ENCODE measurements around the gene SLC25A20.

Gene SLC25A20

GRCh38 chr3:48855681-48856447 lies 42.8 kb downstream of the SLC25A20 start:
- no peak overlapping the region for H3K27ac ChIP-seq
- no peak for TF ChIP-seq ZFX (IDR thresholded peaks at IDR 0.05)
- no peak for TF ChIP-seq CTCF (conservative IDR thresholded peaks at IDR 0.05)

- TF ChIP-seq CTCF (conservative IDR thresholded peaks at IDR 0.05) (no peak), ZFX (IDR thresholded peaks at IDR 0.05) (no peak)
- H3K27ac ChIP-seq: no peak overlapping the region
These were observed 46.5 kb downstream of the SLC25A20 start for GRCh38 chr3:48852151-48852550.

- no peak overlapping the region for H3K27ac ChIP-seq
- no peak for TF ChIP-seq ZFX (IDR thresholded peaks at IDR 0.05)
- TF ChIP-seq CTCF (conservative IDR thresholded peaks at IDR 0.05): no peak
These were observed 47.3 kb downstream of the SLC25A20 start for GRCh38 chr3:48851407-48851806.

- no peak for TF ChIP-seq CTCF (conservative IDR thresholded peaks at IDR 0.05)
- no peak for TF ChIP-seq ZFX (IDR thresholded peaks at IDR 0.05)
- H3K27ac ChIP-seq: no peak overlapping the region
These were observed 49.7 kb downstream of the SLC25A20 start for GRCh38 chr3:48848816-48849515.

- peak within 1 kb of the TSS; percentile 92 for H3K27ac ChIP-seq
These were observed 50.9 kb downstream of the SLC25A20 start, which contains the start of gene PRKAR2A for GRCh38 chr3:48847504-48848423. Gene PRKAR2A (minus strand): TSS chr3:48847874. CDS start chr3:48847596, 278 bp downstream.

GRCh38 chr3:48847053-48847503 lies 51.6 kb downstream of the SLC25A20 start:
- TF ChIP-seq CTCF (conservative IDR thresholded peaks at IDR 0.05): no peak
- TF ChIP-seq ZFX (IDR thresholded peaks at IDR 0.05): no peak
- peak overlapping the region; percentile 92 for H3K27ac ChIP-seq

More at GRCh38 chr3:48847504-48848423, 50.9 kb downstream of the SLC25A20 start, which contains the start of gene PRKAR2A:
- TF ChIP-seq CTCF (conservative IDR thresholded peaks at IDR 0.05) (no peak), ZFX (IDR thresholded peaks at IDR 0.05) (peak; percentile 80)

All from C4-2B (cell line).